ELR (cell line): ENCODE measurements around the gene TRAPPC2B.

ENCODE experiments used
- DNase-seq: peaks from one replicate; pipeline ENCODE4 v3.0.0-alpha.2; 2015; ENCODE audit warnings: low read depth

The TRAPPC2B gene

GRCh38 chr19:57362997-57363687 lies at the start of gene TRAPPC2B, which contains the start of gene ZNF547:
Gene TRAPPC2B, plus strand, starts transcription at chr19:57363551. Its CDS starts 1,283 bp downstream, at chr19:57364834.
Gene ZNF547, plus strand, starts transcription at chr19:57363551. Its CDS starts 5,005 bp downstream, at chr19:57368556.
- DNase-seq, result peak; percentile 99

DNA sequence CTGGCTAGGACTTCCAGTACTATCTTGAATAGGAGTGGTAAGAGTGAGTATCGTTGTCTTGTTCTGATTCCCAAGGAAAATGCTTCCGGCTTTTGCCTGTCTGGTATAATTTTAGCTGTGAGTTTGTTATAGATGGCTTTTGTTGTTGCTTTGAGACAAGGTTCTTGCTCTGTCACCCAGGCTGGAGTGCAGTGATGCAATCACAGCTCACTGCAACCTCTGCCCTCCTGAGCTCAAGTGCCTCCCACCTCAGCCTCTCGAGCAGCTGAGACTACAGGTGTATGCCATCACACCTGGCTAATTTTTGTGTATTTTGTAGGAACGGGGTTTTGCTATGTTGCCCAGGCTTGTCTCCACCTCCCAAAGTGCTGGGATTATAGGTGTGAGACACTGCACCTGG lies 49.2 kb upstream of the TRAPPC2B start:
- no peak for DNase-seq

- no peak for DNase-seq
Measured at GRCh38 chr19:57317503-57317902, 45.8 kb upstream of the TRAPPC2B start.

DNA sequence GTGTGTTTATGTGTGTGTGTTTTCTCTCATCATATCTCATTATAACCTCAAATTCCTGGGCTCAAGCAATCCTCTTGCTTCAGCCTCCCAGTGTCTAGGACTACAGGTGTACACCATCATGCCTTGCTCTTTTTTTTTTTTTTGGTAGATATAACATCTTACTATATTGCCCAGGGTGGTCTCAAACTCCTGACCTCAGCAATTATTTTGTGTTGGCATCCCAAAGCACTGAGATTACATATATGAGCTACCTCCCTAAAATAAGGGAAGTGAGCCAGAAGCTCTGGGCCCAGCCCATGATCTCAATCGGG lies 43.5 kb upstream of the TRAPPC2B start:
- DNase-seq, result no peak

DNA sequence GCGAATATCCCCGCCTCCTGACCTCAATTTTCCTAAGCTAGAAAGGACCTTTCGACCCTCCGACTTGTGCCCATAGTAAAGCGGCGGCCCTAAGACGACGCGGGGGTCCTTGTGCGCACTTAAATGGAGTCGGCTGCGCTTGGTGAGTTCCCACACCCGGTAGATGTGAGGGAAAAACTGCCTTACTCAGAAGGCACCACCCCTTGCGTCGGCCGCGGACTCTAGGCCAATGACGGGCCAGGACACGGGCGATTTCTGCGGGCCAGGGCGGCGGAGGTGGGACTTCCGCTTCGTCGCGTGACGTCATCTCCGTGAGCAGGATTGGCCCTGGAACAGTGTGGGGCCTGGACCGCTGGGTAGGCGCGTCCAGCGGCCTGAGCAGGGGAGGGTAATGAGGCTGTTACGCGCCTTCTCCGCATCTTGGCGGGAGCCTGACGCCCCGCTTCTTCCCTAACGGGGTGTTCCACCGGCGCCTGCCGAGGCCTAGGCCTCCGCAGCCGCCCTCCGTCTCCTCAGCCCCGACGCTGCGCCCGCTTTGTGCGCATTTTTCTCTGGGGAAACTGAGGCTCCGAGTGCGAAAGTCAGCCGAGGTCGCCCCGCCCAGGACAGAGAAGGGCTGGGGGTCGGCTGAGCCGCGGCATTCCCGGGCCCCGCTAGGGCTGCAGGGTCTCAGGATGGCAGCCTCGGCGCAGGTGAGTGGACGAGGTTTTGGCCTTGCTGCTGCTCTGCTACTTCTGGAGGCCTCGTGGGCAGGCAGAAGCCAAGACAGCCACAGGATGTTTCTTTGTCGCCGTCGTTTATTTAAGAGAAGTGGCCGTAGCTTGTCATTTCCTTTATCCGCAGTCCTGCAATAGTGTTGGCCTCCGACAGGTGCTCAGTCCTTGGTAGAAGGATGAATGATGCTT lies 42.9 kb upstream of the TRAPPC2B start, which contains the start of gene ZNF543:
Gene ZNF543, plus strand, starts transcription at position 293 of the 905 bp plus-strand sequence. Its CDS starts 382 bp downstream, at position 675.
- DNase-seq, result peak; percentile 97

- no peak for DNase-seq
Measured at GRCh38 chr19:57321116-57321515, 42.2 kb upstream of the TRAPPC2B start.

GRCh38 chr19:57321751-57322150 lies 41.6 kb upstream of the TRAPPC2B start:
- DNase-seq, result no peak

- no peak for DNase-seq
Measured at GRCh38 chr19:57324992-57325391, 38.4 kb upstream of the TRAPPC2B start.

- DNase-seq, result no peak
Measured at GRCh38 chr19:57327993-57328392, 35.4 kb upstream of the TRAPPC2B start.

DNA sequence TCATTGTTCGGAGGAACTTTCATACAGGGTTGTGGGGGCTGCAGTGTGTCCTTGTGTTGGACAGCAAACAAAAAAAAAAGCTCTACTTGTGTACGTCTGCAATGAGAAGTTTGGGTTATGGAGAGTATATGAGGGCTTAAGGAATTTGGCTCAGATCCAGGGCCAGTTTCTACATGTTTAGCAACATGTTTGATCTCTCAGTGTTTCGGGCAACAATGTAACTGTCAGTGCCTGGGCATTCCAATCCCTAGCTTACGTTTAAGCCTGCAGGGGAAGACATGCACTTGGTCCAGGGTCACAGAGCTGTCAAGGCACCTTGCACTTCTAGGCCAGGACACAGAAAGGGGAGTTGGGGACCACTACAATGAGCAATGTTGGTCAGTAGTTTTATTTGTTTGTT lies 29.2 kb upstream of the TRAPPC2B start:
- DNase-seq, result no peak

- no peak for DNase-seq
Measured at GRCh38 chr19:57338877-57339276, 24.5 kb upstream of the TRAPPC2B start.

DNA sequence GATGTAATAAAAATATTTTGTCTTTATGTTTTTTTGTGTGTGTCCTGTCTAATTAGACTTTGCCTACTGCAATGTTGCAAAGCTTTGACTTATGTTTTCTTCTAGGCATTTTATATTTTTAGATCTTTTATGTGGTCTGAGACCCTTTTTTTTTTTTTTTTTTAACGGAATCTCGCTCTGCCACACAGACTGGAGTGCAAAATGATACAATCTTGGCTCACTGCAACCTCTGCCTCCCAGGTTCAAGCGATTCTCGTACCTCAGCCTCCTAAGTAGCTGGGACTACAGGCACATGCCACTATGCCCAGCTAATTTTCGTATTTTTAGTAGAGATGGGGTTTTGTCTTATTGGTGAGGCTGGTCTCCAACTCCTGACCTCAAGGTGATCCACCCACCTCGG lies 20.8 kb upstream of the TRAPPC2B start:
- DNase-seq, result no peak

- peak; percentile 2 for DNase-seq
Measured at GRCh38 chr19:57348136-57348535, 15.2 kb upstream of the TRAPPC2B start.

DNA sequence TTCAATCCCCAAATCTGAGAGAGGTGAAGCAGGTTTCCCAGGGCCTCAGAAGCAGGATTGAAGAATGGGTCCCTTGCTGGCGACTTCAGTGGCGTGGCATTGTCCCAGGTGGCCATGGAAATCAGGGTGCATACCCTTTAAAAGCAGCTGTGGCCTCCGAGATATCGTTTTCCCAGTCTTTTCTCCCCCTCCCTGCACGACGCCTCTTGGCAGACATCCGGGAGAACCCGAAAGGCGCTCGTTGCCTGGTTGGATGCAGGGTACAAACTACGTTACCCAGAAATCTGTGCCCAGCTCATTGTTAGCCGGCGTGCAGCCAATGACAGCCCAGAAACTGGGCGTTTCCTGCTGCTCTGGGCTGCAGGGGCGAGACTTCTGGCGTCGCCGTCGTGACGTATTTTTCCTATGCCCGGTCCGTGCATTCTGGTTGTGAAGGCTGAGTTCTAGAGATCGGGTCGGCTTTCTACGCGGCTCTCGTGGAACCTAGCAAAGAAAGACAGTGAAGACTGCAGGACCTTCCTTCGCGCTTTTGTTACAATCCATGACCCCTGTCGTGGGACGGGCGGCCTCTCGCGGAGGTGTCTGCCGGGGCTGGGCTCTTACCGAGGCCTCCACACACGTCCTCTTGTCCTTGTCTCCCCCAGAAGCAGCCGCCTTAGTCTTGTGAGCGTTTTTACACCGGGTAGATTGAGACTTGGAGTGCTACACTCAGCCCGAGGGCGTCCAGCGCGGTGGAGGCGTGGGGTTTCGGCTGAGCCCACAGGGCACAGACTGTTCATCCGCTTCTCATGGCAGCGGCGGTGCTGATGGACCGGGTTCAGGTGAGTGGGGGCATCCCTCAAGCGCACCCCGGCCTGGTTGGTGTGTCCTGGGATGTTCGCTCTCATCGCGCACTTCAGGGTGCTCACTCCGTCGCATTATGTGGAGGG lies 12.2 kb upstream of the TRAPPC2B start, which contains the start of gene ZNF304:
Gene ZNF304, plus strand, starts transcription at position 395 of the 929 bp plus-strand sequence. Its CDS starts 394 bp downstream, at position 789.
- peak; percentile 94 for DNase-seq

- peak; percentile 36 for DNase-seq
Measured at GRCh38 chr19:57351867-57352266, 11.5 kb upstream of the TRAPPC2B start.

- no peak for DNase-seq
Measured at GRCh38 chr19:57355916-57356315, 7.4 kb upstream of the TRAPPC2B start.

- DNase-seq, result no peak
Measured at GRCh38 chr19:57357406-57357805, 5.9 kb upstream of the TRAPPC2B start.

DNA sequence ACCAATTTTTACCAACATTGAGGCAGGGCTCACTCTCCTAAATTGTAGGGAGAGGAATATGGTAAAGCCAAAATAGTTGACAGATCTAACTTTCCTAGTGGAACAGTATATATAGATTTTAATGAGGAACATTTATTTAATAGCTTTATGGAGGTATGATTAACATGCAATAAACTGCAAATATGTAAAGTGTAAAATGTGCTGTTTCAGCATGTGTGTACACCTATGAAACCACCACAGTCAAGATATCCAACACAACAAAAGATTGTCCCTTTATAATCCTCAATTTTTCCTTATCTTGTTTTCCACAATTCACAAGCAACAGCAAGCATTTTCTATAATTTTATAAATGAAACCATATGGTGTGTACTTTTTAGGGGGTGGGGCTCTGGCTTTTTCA lies 4.1 kb upstream of the TRAPPC2B start:
- no peak for DNase-seq

DNA sequence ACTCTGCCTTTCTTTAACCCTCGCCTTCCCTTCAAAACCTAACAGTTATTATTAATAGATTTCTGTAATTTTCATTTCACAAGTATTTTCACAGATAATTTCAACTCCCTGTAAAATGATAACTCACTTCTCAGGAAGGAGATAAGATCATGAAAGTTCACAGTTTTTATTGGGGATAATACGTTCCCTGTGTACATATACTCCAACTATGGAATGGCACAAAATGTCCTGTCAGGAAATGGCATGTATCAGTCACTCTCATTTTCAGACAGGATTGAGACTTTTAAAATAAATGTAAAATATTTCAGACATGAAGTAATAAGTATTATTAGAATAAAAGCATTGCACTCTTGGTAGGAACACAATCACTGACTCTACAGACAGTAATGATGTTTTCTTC lies 932 bp upstream of the TRAPPC2B start:
- no peak for DNase-seq

DNA sequence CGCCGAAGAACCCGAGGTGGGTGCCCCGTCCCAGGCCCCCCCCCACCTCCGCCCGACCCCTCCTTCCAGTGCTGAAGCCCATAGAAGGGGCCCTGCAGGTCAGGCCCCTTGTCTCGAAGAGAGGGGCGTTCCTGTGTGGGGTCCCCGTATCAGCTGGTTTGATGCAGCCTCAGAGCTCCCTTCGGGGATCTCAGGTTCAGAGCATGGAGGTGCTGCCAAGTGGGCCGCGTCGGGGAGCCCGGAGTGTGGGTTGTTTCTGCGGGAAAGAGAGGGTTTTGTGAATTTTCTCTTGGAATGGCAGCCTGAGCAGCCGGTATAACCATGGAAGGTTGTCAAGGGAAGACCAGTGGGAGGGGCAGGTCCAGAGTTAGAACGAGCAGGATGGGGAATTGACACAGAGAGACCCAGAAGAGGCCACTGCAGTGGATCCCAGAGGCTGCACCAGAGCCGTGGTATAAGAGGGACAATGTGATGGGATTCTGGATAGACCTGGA lies 384 bp downstream of the TRAPPC2B start:
- peak; percentile 30 for DNase-seq

DNA sequence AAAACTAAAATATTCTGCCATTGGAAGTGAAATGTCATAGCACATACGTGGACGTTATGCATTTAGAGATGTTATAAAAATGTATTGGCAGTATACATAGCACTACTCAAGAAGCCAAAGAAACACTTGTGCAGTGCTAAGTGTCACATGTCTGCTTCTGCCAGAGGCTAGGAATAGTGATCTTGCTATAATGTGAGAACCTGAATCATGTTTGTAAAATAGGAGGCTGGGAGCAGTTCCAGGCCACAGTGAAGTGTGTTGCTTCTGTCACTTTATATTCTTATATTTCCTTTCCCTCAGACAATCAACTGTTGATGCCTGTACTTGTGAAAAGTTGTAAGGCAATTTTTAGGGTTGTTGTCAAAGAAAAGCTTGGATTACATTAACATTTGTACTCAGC lies 3.4 kb downstream of the TRAPPC2B start:
- DNase-seq, result no peak

- no peak for DNase-seq
Measured at GRCh38 chr19:57374179-57374578, 10.8 kb downstream of the TRAPPC2B start.
